GM12878 (cell line): ENCODE results near the gene STK32A.

Experiments
- CHD2 ChIP-seq: IDR thresholded peaks from 2 replicates; pipeline ENCODE4 v1.6.1; 2011; ENCODE audit warnings: low read depth, low read length, improper control_type of control experiment, borderline replicate concordance
- CREB1 ChIP-seq: IDR thresholded peaks from 2 replicates; pipeline ENCODE4 v1.6.1; 2012; ENCODE audit warnings: low read depth, mild to moderate bottlenecking, inconsistent platforms
- MXI1 ChIP-seq: fragments of 150-350 bp; IDR thresholded peaks from 2 replicates; pipeline ENCODE4 v1.6.1; 2011; ENCODE audit warnings: low read depth, mild to moderate bottlenecking, inconsistent platforms, low read length, improper control_type of control experiment
- POLR2A ChIP-seq: IDR thresholded peaks from 2 replicates; pipeline ENCODE4 v1.6.1; 2011; ENCODE audit warnings: low read depth, mild to moderate bottlenecking, low read length
- YY1 ChIP-seq: IDR thresholded peaks from 2 replicates; pipeline ENCODE4 v1.6.1; 2011; ENCODE audit warnings: low read depth, mild to moderate bottlenecking, low read length
- ZZZ3 ChIP-seq: IDR thresholded peaks from 2 replicates; pipeline ENCODE4 v1.6.1; 2011; ENCODE audit warnings: low read depth; ENCODE audit not compliant: control insufficient read depth, insufficient read length

- TF ChIP-seq CREB1 (no peak), YY1 (no peak), MXI1 (no peak), POLR2A (no peak), CHD2 (no peak), ZZZ3 (no peak)
Observed at GRCh38 chr5:147327421-147327820, 92.6 kb downstream of the STK32A start.
